ENCODE measurements around the gene PYM1. TPM values are rescaled to one million over a fixed set of nuclear protein-coding genes. Genes with fewer than 3 reads are reported as not detected.
A peak's percentile ranks its signal among the peaks of the same experiment; 100 is the strongest.

Gene PYM1
- total RNA-seq, 2 donors from 2014 or later: 89.0 to 94.5 TPM

GRCh38 chr12:55957106-55957859 lies 29.6 kb upstream of the PYM1 start:
- H3K27me3 ChIP-seq (replicated peaks; ENCODE audit: insufficient read depth): no peaks in the 10 kb centered on the region
- peaks cover 0 to 12% of the 10 kb centered on the region in 2 donors for H3K36me3 ChIP-seq
- no peak overlapping the region for H3K27ac ChIP-seq
- TF ChIP-seq POLR2AphosphoS5 (IDR thresholded peaks at IDR 0.05) (no peak), CTCF (IDR thresholded peaks at IDR 0.05) (no peak), POLR2A (IDR thresholded peaks at IDR 0.05) (no peak)
- no peaks in the 10 kb centered on the region for H3K9me3 ChIP-seq
- H3K4me1 ChIP-seq (replicated peaks): no peaks in the 10 kb centered on the region
- intact Hi-C loops (cut with DNase I): no loop called here
- no peak for DNase-seq (ENCODE audit: low spot score)
- H3K4me3 ChIP-seq: no peak overlapping the region
- 56% methylated on average over 4 of the region's 5 CpGs for WGBS

GRCh38 chr12:55955800-55956508 lies 28.3 kb upstream of the PYM1 start:
- Histone ChIP-seq H3K27ac (no peak overlapping the region), H3K4me3 (no peak overlapping the region), H3K36me3 (peaks cover 0 to 16% of the 10 kb centered on the region in 2 donors), H3K27me3 (replicated peaks; ENCODE audit: insufficient read depth) (no peaks in the 10 kb centered on the region), H3K9me3 (no peaks in the 10 kb centered on the region), H3K4me1 (replicated peaks) (no peaks in the 10 kb centered on the region)
- DNase-seq (ENCODE audit: low spot score): peak; percentile 58
- intact Hi-C loops (cut with DNase I): no loop called here
- 75% methylated on average over 6 of the region's 6 CpGs for WGBS
- TF ChIP-seq POLR2A (IDR thresholded peaks at IDR 0.05) (no peak), CTCF (IDR thresholded peaks at IDR 0.05) (peak in 2 of 4 experiments; percentile 40 to 64), POLR2AphosphoS5 (IDR thresholded peaks at IDR 0.05) (peak; percentile 60)

- 96% methylated on average over 4 of the region's 4 CpGs for WGBS
- intact Hi-C loops (cut with DNase I): no loop called here
- H3K4me3 ChIP-seq: no peak overlapping the region
- H3K9me3 ChIP-seq: no peaks in the 10 kb centered on the region
- no peak for DNase-seq (ENCODE audit: low spot score)
- no peak overlapping the region for H3K27ac ChIP-seq
- H3K36me3 ChIP-seq: peaks cover 0 to 16% of the 10 kb centered on the region in 2 donors
- H3K4me1 ChIP-seq (replicated peaks): no peaks in the 10 kb centered on the region
- no peak for TF ChIP-seq POLR2AphosphoS5 (IDR thresholded peaks at IDR 0.05)
- TF ChIP-seq POLR2A (IDR thresholded peaks at IDR 0.05): no peak
- no peak for TF ChIP-seq CTCF (IDR thresholded peaks at IDR 0.05)
- H3K27me3 ChIP-seq (replicated peaks; ENCODE audit: insufficient read depth): no peaks in the 10 kb centered on the region
Observed at GRCh38 chr12:55955344-55955743, 27.6 kb upstream of the PYM1 start.

- intact Hi-C loops (cut with DNase I): no loop called here
- no peaks in the 10 kb centered on the region for H3K4me1 ChIP-seq (replicated peaks)
- H3K4me3 ChIP-seq: no peak overlapping the region
- no peak for DNase-seq (ENCODE audit: low spot score)
- no peaks in the 10 kb centered on the region for H3K27me3 ChIP-seq (replicated peaks; ENCODE audit: insufficient read depth)
- TF ChIP-seq CTCF (IDR thresholded peaks at IDR 0.05): no peak
- no peak for TF ChIP-seq POLR2AphosphoS5 (IDR thresholded peaks at IDR 0.05)
- TF ChIP-seq POLR2A (IDR thresholded peaks at IDR 0.05): no peak
- no peaks in the 10 kb centered on the region for H3K9me3 ChIP-seq
- no peak overlapping the region for H3K27ac ChIP-seq
- no peaks in the 10 kb centered on the region for H3K36me3 ChIP-seq
- 80% methylated on average over 6 of the region's 6 CpGs for WGBS
Observed at GRCh38 chr12:55946553-55946952, 18.9 kb upstream of the PYM1 start.
